ENCODE data around the gene NCAPH2. TPM values are rescaled to one million over a fixed set of nuclear protein-coding genes. Genes with fewer than 3 reads are reported as not detected.

The NCAPH2 gene
- total RNA-seq, 1 donor from 2014 or later = 25.3 TPM

DNA sequence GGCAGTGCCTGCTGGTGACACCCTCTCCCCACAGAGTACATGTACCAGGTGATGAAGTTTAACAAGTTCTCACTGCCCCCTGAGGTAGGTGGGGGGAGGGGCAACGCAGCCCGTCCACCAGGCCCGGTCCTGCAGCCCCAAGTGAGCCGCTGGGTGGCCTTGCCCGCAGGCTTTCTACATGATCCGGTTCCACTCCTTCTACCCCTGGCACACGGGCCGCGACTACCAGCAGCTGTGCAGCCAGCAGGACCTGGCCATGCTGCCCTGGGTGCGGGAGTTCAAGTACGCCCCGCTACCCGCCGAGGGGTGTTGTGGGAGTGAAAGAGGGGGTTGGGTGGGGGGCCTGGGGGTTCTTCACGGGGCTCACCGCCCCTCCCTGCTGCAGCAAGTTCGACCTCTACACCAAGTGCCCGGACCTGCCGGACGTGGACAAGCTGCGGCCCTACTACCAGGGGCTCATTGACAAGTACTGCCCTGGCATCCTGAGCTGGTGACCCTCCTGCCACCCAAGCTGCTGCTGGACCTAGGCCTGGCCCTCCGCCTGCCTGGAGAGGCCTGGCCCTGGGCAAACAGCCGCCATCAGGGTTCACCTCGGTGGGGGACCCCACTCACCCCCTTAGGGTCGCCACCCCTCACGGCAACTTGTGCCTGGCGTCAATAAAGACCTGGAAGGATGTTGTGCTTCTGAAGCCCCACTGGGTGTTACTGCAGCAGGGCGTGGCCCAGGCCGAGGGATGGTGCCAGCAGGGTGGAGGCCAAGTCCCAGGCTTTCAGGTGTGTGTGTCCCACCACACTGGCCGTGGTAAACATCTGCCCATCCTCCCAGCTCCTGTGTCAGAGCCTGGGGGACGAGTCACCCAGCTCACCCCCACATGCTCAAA, 18.4 kb upstream of the NCAPH2 start:
- DNase-seq (ENCODE audit: low read depth) = no peak

DNA sequence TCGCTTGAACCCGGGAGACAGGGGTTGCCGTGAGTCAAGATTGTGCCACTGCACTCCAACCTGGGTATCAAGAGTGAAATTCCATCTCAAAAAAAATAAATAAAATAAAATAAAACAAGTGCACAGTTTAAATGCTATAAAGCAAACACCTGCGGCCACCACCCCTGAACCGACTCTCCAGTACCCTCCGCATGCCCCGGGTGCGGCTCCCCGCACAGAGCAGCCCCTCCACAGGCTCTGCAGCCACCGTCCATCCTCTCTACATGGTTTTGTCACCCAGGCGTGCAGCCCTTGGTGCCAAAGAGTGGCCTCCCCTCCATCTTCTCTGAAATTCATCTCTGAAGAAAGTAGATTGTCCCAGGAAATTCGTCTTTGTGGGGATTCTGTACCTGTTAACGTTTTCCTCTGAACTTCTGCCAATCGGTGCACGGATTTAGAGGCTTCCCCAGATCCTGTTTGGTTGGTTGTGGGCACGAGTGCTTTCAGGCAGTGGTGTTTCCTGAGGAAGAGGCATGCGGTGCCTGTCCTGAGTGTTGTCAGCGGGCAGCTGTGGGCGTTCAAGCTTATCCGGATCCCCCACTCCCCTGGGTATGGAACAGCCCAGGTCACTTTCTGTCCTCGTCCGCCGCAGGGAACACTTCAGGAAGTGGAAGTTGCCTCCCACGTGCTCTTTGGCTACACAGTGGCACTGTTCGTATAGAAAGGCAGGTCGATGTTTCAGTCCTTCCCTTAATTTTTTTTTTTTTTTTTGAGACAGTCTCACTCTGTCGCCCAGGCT, 17.3 kb upstream of the NCAPH2 start:
- no peak for DNase-seq (ENCODE audit: low read depth)

DNA sequence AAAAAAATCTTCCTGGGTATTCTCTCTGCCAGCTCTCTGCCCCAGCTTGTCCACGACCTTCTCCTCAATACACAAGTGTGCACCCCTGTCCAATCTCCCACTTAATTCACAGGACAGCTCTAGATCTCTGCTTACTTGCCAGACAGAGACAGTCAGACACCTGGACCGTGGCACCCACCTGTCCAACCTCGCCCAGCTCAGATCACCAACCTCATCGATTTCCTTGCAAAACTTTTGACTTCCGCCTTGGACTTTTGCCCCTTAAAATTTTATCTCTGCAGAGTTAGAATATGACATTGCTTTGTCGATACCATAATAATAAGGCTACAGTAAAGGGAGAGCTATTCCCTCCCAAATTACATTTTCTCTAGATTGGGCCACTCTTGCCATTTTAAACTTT, 10.9 kb upstream of the NCAPH2 start:
- no peak for DNase-seq (ENCODE audit: low read depth)

DNA sequence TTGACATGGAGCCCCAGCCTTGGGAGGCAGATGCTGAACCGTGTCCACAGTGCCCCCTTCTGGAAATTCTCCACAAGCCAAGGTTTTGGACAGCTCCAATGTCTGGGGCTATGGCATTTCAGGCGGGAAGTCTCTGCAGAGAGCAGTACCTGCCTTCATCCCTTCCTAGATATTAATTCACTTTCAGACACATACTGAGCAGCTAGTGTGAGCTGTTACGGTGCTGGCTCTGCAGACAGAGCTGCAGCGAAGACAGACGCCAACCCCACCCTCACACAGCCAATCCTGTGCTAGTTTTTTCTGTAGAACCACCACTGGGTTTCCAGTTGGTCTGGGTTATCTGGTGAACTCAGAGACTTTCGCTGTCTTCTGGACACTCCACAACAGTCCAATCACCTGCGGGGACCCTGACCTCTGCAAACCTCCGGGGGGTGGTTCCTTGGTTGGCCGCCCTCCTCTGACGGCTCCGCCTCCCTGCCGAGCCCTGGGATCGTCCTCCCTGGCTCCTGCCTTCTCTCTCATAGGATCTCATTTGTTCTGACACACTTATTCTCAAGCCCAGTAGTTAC, 9.6 kb upstream of the NCAPH2 start:
- DNase-seq (ENCODE audit: low read depth) = peak; percentile 66

- no peak for DNase-seq (ENCODE audit: low read depth)
These were observed 7.6 kb upstream of the NCAPH2 start for GRCh38 chr22:50500452-50500851.

DNA sequence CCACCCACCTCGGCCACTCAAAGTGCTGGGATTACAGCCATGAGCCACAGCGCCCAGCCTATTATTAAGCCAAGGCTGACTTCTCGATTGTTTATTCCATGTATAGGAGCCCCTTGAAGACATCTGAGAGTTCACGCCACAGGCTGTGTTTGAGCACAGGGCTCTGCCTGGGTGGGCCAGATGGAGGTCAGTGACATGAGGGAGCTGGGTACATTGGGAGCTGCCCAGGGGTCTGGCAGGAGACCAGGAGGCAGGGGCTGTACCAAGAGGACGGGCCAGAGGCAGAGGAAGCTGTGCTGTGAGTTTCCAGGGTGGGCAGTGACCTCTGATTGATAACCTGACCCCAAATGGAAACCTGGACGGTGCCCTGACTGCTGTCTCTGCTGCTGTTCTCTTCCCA, 5.9 kb upstream of the NCAPH2 start:
- DNase-seq (ENCODE audit: low read depth) = no peak

DNA sequence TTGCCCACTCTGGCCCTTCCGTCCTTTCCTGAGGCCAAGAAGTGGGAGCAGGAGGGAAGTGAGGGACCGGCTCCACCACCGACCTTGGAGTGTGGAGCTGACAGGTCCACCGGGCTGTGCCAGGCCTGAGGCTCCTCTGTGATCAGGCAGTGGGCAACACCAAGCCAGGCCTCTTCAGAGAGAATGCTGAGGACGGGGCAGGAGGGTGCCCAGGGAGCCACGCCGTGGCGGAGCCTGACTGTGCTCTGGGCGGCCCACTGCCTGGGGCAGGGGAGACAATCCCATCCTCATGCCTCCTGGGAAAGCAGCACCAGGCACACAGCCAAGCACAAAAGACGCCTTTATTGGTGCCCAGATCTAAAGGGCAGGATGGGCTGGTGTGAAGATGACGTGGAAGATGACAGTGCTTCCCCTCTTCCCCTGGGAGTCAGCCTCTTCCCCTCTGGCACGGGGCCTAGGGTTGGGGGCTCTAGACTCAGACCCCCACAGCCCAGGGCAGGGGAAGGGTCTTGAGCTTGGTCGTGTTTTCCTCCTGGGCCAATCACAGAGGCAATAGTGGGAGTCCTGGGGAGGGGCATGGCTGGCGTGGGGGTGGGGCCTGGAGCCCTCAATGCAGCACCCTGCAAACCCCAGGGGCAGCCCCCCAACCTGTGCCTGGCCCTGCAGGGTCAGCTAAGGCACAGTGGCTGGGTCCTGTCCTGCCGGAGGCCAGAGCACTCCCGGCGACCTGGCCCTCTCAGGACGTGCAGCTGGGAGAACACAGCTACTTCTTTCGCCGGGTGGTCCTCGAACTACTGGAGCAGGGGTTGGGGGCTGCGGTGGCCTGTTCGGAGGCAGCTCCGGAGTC, 5.2 kb upstream of the NCAPH2 start:
- DNase-seq (ENCODE audit: low read depth) = no peak

- DNase-seq (ENCODE audit: low read depth) = no peak
These were observed 4.4 kb upstream of the NCAPH2 start for GRCh38 chr22:50503475-50504145.

GRCh38 chr22:50504369-50505211, 3.4 kb upstream of the NCAPH2 start:
- DNase-seq (ENCODE audit: low read depth) = no peak

DNA sequence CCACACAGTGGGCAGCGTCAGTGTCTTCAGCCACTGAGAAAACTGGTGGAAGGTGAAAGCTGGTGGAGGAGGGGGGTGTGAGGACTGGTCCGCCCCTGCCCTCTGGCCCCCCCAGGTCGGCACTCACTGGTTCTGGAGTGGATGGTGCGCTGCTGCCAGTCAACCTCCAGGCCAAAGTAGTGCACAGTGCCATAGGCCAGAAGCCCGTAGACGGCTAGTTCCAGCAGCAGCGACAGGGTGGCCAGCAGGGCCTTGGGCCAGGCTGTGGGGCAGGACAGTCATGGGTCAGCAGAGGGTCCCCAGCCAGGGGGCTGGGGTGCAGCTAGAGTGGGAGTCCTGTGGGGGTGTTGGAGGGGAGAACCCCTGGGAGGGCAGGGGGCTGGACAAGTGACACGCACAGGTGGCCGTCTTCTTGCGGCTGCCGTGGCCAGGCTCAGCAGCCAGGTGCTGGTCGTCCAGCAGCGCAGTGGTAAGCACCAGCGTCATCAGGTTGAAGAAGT, 2.7 kb upstream of the NCAPH2 start:
- no peak for DNase-seq (ENCODE audit: low read depth)

DNA sequence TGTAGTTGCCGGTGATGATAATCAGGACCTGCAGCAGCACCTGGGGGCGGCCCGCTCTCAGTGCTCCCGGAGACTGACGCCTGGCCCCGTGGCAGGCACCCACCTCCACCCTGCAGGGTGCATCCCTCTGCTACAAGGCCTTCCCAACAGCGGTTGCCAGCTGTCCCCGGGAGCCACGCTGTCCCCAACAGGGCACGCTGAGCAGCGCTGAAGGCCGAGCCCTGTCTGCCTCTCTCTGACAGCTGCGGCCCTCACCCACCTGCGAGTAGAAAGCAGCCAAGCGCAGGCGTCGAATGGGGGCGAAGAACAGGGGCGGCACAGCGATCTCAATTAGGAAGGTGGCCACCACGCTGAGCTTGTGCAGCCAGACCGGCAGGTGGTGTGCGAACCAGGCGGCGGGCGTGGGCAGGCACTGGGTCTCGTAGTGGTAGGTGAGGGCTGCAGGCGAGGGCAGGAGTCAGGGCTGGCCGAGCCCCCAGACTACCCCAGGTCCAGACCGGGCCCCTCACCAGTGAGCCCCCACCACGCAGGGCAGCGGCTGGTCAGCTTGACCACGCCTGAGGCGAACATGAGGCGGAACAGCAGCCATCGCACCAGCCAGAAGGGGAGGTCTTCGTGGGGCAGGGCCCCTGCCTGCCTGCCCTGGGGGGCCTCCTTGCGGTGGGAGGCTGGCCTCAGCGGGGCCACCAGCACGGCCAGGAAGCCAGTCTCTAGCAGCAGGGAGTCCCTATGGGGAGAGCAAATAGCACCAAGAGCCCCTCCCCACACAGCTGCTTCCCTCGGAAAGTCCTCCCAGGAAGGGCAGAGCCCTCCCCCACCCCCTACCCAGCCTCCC, 2.0 kb upstream of the NCAPH2 start:
- DNase-seq (ENCODE audit: low read depth) = no peak

GRCh38 chr22:50506611-50507420, 1.2 kb upstream of the NCAPH2 start:
- DNase-seq (ENCODE audit: low read depth) = no peak

DNA sequence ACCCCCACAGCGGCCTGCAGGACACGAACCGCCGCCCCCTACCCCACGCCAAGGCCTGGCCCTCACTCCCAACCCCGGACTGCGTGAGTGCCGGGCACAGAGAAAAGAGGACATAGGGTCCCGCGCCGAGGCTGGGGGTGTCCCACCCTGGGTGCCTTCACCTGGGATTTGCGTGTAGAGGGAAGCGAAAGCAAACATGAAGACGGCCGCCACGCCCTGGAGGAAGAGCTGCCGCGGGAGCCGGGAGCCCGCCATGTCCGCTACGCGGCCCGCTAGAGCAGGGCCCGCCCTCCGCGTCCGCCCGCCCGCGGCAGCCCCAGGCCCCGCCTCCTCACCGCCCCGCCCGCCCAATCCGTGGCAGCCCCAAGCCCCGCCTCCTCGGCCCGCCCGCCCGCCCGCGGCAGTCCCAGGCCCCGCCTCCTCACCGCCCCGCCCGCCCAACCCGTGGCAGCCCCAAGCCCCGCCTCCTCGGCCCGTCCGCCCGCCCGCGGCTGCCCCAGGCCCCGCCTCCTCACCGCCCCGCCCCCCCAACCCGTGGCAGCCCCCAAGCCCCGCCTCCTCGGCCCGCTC, 518 bp upstream of the NCAPH2 start, which contains the start of gene LMF2:
Gene LMF2 (minus strand): TSS at position 282 of the 570 bp plus-strand sequence. CDS start 27 bp downstream, at position 255.
- no peak for DNase-seq (ENCODE audit: low read depth)

- DNase-seq (ENCODE audit: low read depth) = no peak
These were observed 873 bp downstream of the NCAPH2 start for GRCh38 chr22:50508897-50509296.

GRCh38 chr22:50513175-50513574, 5.2 kb downstream of the NCAPH2 start:
- no peak for DNase-seq (ENCODE audit: low read depth)

DNA sequence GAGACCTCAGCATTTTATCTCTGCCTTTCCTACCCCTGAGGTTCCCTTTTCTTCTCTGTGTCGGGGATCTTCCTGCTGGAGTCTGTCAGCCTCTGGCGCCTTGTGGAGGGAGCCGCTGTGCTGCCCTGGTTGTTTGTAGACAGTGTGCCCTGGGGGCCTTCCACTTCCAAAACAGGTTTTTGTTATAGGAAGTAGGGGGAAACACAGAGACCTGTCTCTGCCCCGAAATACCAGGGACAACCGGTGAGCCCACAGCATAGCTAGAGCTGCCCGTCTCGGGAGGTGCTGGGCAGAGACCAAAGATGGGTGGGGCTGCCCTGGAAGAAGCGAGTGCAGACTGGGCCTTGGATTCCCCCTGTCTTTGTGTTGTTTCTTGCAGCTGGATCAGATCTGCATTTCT, 8.0 kb downstream of the NCAPH2 start:
- DNase-seq (ENCODE audit: low read depth) = no peak

DNA sequence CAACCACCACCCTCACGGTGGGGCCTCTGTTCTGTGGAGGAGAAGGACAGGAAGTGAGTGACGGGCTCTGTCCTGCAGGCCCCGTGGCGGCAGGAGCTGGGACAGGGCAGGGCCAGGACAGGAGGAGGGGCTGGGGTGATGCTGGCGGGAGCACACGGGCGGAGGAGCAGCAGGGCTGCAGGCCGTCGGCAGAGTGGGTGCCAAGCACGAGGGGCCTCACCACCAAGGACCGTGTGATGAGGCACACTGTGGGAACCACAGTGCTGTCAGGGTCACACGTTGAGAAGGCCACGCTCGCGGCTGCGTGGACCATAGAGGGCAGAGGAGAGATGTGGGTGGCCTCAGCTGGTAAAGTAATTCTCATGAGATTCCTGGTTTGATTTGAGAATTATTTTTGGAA, 8.9 kb downstream of the NCAPH2 start:
- no peak for DNase-seq (ENCODE audit: low read depth)
